Cardiac fibroblast (primary cell): ENCODE measurements around the gene LZTFL1.

Source experiments
- DNase-seq, 2 donors: peaks; one replicate each; pipeline versions ENCODE4 v3.0.0 to v3.0.0-alpha.2; 2010; ENCODE audit warnings: low read depth in 2 of 2
- H3K4me3 ChIP-seq, 2 donors: replicated peaks in 1 of 2; 1 replicate in 1 of 2; 2 replicates in 1 of 2; pipeline ENCODE4 v1.5.1; 2011; ENCODE audit warnings: low read depth in 2 of 2, low read length in 2 of 2, mild to moderate bottlenecking in 2 of 2, moderate library complexity in 1 of 2
- TF ChIP-seq, protein P1 (sequence below): IDR thresholded peaks from one replicate; pipeline ENCODE4 v1.5.1; 2011; ENCODE audit warnings: low read depth, mild to moderate bottlenecking, low read length, inconsistent platforms

LZTFL1 gene, protein sequence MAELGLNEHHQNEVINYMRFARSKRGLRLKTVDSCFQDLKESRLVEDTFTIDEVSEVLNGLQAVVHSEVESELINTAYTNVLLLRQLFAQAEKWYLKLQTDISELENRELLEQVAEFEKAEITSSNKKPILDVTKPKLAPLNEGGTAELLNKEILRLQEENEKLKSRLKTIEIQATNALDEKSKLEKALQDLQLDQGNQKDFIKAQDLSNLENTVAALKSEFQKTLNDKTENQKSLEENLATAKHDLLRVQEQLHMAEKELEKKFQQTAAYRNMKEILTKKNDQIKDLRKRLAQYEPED

DNA sequence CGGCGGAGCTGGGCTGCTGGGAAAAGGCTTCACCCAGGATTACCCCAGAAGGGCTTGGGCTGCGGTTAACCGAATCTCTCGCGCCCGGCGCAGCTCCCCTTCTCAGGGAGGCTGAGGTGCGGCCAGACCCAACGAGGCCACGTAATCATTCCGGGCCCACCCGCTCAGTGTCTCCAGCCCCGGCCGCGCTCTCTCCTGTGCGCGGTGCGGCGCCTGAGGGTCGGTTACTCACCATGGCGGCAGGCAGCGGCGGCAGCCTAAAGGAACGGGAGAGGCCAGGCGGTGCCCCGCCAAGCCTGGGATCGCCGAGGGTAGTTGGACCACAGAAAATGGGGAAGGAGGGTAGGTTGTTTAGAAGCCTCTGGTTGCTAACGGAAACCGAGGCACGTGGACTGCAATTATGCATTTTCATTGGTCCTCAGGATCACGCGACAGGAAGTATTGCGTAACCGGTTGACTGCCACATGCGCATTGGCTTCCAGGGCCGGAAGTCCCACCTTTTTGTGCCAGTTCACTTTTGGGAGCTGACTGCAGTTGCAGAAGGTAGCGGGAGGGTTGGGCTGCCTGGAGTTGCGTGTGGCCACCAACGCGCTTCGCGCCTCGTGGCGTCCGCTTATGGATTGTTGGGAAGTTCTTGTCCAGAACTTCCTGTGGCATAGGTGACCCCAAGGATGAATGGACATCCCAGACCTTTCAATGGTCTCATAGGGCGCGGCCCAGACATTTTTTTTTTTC is at the start of gene LZTFL1:
LZTFL1 (minus strand) TSS at position 363 of the 735 bp plus-strand sequence; CDS start at position 235, 128 bp downstream.
- H3K4me3 ChIP-seq: peak within 1 kb of the TSS; percentile 83 to 94
- TF ChIP-seq, protein P1, sequence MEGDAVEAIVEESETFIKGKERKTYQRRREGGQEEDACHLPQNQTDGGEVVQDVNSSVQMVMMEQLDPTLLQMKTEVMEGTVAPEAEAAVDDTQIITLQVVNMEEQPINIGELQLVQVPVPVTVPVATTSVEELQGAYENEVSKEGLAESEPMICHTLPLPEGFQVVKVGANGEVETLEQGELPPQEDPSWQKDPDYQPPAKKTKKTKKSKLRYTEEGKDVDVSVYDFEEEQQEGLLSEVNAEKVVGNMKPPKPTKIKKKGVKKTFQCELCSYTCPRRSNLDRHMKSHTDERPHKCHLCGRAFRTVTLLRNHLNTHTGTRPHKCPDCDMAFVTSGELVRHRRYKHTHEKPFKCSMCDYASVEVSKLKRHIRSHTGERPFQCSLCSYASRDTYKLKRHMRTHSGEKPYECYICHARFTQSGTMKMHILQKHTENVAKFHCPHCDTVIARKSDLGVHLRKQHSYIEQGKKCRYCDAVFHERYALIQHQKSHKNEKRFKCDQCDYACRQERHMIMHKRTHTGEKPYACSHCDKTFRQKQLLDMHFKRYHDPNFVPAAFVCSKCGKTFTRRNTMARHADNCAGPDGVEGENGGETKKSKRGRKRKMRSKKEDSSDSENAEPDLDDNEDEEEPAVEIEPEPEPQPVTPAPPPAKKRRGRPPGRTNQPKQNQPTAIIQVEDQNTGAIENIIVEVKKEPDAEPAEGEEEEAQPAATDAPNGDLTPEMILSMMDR: no peak
- peak; percentile 98 to 99 for DNase-seq

DNA sequence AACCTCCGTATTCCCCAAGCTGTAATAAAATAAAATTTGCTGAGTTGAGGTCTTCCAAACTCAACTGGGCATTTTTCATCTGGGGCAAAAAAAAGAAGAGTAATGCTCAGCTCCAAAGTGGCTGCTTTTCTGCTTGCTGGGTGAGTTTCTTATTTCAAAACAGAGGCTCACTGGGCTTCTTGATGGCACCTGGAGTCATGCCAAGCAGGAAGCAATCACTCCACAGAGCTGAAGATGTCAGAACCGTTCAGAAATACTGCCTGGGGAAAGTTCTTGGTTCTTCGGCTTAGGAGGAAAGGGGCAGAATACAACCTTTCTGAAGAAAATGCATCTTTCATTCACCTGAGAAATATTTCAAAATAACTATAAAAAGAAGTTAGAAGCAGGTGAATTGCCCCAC is 48.5 kb upstream of the LZTFL1 start:
- DNase-seq: no peak
- no peak overlapping the region for H3K4me3 ChIP-seq
- TF ChIP-seq, protein P1: no peak

DNA sequence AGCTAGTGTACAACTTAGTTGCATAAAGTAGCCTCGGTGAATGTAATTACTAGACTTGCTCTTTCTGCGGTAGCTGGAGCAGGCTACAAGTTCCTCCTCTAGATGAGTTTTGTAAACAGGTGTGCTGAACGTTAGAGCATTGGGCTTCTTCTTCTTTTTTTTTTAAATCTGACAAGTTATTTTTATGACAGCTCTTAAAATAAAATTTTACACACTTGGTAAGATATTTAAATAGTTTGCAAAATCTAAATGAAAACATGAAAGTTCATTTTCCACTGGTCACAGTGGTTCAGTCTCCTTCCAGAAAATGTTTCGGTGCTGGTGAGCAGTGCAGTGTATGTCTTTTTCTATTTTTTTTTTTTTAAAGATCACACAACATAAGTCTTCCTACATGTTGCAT is 47.4 kb upstream of the LZTFL1 start:
- TF ChIP-seq, protein P1: no peak
- H3K4me3 ChIP-seq: no peak overlapping the region
- DNase-seq: no peak

DNA sequence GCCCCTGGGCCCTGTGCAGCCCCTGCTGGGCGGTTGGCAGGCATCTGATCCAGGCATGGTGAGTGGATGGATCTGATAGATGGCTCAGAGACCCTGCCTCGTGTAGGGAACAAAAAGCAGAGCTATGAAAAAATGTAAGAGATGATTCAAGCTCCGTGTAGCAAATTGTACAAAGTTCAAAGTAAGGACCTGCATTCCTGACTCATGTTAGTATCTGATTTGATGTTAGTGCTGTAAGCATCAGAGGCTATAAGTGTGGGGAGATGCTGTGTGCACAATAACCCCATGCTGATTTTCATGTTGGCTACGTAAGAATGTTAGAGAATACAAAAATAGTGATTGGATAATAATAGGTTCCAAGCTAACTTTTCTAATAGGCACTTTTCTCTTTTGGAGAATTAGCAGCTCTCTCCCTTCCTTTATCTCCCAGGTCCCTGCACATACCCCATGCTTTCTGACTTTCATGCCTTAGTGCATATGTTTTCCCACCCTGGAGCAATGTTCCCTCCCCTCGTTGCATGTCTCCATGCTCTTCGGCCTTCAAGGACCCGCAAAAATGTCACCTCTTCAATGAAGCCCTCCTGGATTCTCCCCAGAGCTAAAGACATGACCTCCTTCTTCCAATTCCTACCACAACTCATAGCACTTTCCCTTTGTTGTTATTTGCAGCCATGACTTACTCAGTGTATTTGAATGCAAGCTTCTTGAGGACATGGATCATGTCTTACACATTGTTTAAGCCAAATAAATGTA is 46.0 kb upstream of the LZTFL1 start:
- TF ChIP-seq, protein P1: no peak
- no peak overlapping the region for H3K4me3 ChIP-seq
- DNase-seq: no peak

DNA sequence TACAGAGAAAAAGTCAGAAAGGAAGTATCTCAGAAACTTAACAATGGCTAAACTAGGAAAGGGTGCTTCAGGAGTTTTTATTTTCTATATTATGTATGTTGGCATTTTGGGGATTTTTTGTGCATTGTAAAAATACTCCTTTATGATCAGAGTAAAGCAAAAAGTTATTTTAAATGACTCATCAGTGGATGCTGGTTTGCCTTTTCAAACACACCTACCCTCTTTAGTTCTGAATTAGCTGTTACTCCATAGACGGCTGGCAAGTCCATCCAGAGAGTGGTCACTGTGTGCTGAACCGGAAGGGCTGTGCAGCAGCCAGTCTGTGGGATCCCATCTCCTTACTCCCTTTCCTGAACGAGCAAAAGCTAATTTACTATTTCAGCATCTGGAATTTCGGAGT is 45.4 kb upstream of the LZTFL1 start:
- TF ChIP-seq, protein P1: no peak
- H3K4me3 ChIP-seq: no peak overlapping the region
- no peak for DNase-seq

DNA sequence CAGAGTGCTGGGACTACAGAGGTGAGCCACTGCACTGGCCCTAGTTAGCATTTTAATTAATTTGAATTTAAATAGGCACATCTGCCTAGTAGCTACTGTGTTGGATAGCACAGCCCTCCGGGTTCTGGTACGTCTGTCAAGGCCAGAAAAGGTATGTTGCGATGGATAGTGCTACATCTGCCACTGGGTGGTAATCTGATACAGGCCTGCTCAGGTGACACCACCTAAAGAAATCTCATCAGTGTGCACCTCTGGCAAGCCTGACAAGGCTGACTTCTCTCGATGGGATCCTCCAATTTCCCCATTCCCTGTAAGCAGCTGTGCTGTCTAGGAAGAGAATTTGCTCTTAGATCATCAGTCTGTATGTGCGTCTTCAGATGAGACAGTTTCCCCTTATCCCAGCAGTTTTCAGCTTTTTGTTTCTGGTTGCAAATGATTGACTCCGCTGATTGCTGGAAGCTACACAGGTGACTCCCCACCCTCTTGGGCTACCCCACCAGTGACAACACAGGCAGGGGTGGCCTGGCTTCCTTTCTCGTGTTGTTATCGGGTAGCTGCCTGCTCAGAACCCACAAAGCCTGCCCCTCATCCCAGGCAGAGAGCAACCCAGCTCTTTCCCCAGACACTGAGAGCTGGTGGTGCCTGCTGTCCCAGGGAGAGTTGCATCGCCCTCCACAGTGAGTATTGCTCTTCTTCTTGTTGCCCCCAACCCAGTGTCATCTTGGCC is 44.2 kb upstream of the LZTFL1 start, which contains the start of gene CCR9:
CCR9 (plus strand) TSS at position 565 of the 727 bp plus-strand sequence. CDS start 8,391 bp downstream, outside the sequence.
- H3K4me3 ChIP-seq: no peak within 1 kb of the TSS
- DNase-seq: no peak
- TF ChIP-seq, protein P1: no peak
